K562 (cell line): Measurements from ENCODE around the gene HIF1AN. TPM values are rescaled to one million over a fixed set of nuclear protein-coding genes. Genes with fewer than 3 reads are reported as not detected.

Source experiments
- ATAC-seq: fragments of 200-7000 bp; cut with Tn5 transposase; 3 replicates; pipeline ENCODE4 v1.9.1; 2020; ENCODE audit warnings: moderate library complexity
- BruUV-seq: library from RNA; stranded (reverse); fragments of 400-500 nt; replicated peaks from 2 replicates; lab custom pipeline; 2021; lab: Mats Ljungman, UMichigan
- CTCF ChIA-PET: fragments of 300-600 bp; formaldehyde crosslinking; extraction: SDS; loops from one replicate; lab custom pipeline; 2021; ENCODE audit warnings: low intra/inter-chr PET ratio; lab: Yijun Ruan, JAX
- POLR2A ChIA-PET: fragments of 300-600, 350-650 bp; sonication (Branson Sonifier 250); formaldehyde crosslinking; extraction: SDS; loops from one replicate; lab custom pipeline; 2021; ENCODE audit warnings: antibody characterized with exemption, inconsistent platforms; lab: Yijun Ruan, JAX
- DNase-seq, 4 experiments: peaks; one replicate each; pipeline versions ENCODE4 v3.0.0 to v3.0.0-alpha.2; 2011 to 2018; ENCODE audit warnings: low spot score in 3 of 4, mixed read lengths in 3 of 4; ENCODE audit errors: extremely low read depth in 1 of 4
- FAIRE-seq: peaks from 2 replicates; lab custom pipeline; 2011; peaks lifted over from hg19 to GRCh38; lab: Jason Lieb, UNC
- H2AFZ ChIP-seq: 2 replicates; pipeline ENCODE4 v1.6.0; 2011; ENCODE audit warnings: low read depth, low read length, control low read depth, inconsistent platforms
- H3K27ac ChIP-seq: fragments of 200-600 bp; 3 replicates; pipeline ENCODE4 v1.8.0; 2011; ENCODE audit warnings: low read depth, mild to moderate bottlenecking, control low read depth, inconsistent platforms, low read length, moderate library complexity, mixed read lengths; ENCODE audit errors: extremely low read depth
- H3K27me3 ChIP-seq, 2 experiments: fragments of 300-600 bp in 1 of 2; 2 replicates in 1 of 2; 3 replicates in 1 of 2; pipeline versions ENCODE4 v1.6.0 to v1.8.0; 2011; ENCODE audit warnings: inconsistent platforms in 2 of 2, low read length in 2 of 2, mild to moderate bottlenecking in 1 of 2, mixed read lengths in 1 of 2, moderate library complexity in 1 of 2; ENCODE audit not compliant: control insufficient read depth in 2 of 2, insufficient read depth in 2 of 2
- H3K36me3 ChIP-seq: fragments of 300-600 bp; 3 replicates; pipeline ENCODE4 v1.8.0; 2011; ENCODE audit warnings: mild to moderate bottlenecking, low read length, inconsistent platforms; ENCODE audit not compliant: control insufficient read depth, insufficient read depth
- H3K4me1 ChIP-seq, 2 experiments: fragments of 200-600 bp in 1 of 2; replicated peaks in 1 of 2; 2 replicates in 1 of 2; 3 replicates in 1 of 2; pipeline versions ENCODE4 v1.5.1 to v1.8.0; 2011; ENCODE audit warnings: inconsistent platforms in 2 of 2, low read length in 2 of 2, mild to moderate bottlenecking in 1 of 2, mixed read lengths in 1 of 2, moderate library complexity in 1 of 2; ENCODE audit not compliant: control insufficient read depth in 2 of 2, insufficient read depth in 2 of 2
- H3K4me2 ChIP-seq: 2 replicates; pipeline ENCODE4 v1.6.1; 2011; ENCODE audit warnings: low read length, control low read depth, inconsistent platforms, mixed read lengths; ENCODE audit not compliant: insufficient read depth
- H3K4me3 ChIP-seq: fragments of 200-600 bp; sonication (generic), shearing (Covaris generic); 2 replicates; pipeline ENCODE4 v1.5.1; 2016; ENCODE audit warnings: control low read depth, inconsistent platforms
- H3K79me2 ChIP-seq: fragments of 200-600 bp; 3 replicates; pipeline ENCODE4 v1.8.0; 2011; ENCODE audit warnings: low read length, inconsistent platforms; ENCODE audit not compliant: control insufficient read depth, insufficient read depth
- H3K9ac ChIP-seq, 2 experiments: 2 replicates each; pipeline versions ENCODE4 v1.6.0 to v1.6.1; 2011; ENCODE audit warnings: low read depth in 2 of 2, low read length in 2 of 2, control low read depth in 1 of 2, inconsistent platforms in 1 of 2, mild to moderate bottlenecking in 1 of 2, mixed read lengths in 1 of 2; ENCODE audit not compliant: insufficient read depth in 1 of 2
- H3K9me1 ChIP-seq: one replicate; pipeline ENCODE4 v1.6.0; 2011; ENCODE audit warnings: inconsistent platforms, mild to moderate bottlenecking, low read length, moderate library complexity; ENCODE audit not compliant: control insufficient read depth, insufficient read depth
- H3K9me3 ChIP-seq: replicated peaks from 2 replicates; pipeline ENCODE4 v1.5.1; 2011; ENCODE audit warnings: low read depth, low read length, inconsistent platforms; ENCODE audit not compliant: control insufficient read depth, insufficient read depth
- H4K20me1 ChIP-seq: replicated peaks from 2 replicates; pipeline ENCODE4 v1.6.1; 2011; ENCODE audit warnings: low read length, inconsistent platforms, mixed read lengths; ENCODE audit not compliant: control insufficient read depth, insufficient read depth
- CUX1 ChIP-seq: fragments of 200-800 bp; sonication (Bioruptor generic); IDR thresholded peaks from 2 replicates; pipeline ENCODE4 v1.6.1; 2016; ENCODE audit warnings: missing genetic modification characterization, missing compliant biosample characterization
- DEAF1 ChIP-seq: fragments of 450-650 bp; formaldehyde crosslinking; IDR thresholded peaks from 2 replicates; pipeline ENCODE4 v1.4.0; 2020; ENCODE audit warnings: mild to moderate bottlenecking, moderate library complexity
- GATA2 ChIP-seq: sonication (generic); formaldehyde crosslinking; IDR thresholded peaks from 2 replicates; pipeline ENCODE4 v1.4.0; 2020; ENCODE audit warnings: mild to moderate bottlenecking, missing genetic modification reagents
- KDM2B ChIP-seq: fragments of 250-450 bp; sonication (Bioruptor Pico); IDR thresholded peaks from 2 replicates; pipeline ENCODE4 v1.8.0; 2021; ENCODE audit warnings: mild to moderate bottlenecking, moderate library complexity
- PTBP1 ChIP-seq: fragments of 200-400 bp; formaldehyde crosslinking; IDR thresholded peaks from 2 replicates; pipeline ENCODE4 v1.6.1; 2017; ENCODE audit warnings: low read depth, low read length
- ZFX ChIP-seq: sonication (generic); formaldehyde crosslinking; IDR thresholded peaks from 2 replicates; pipeline ENCODE4 v1.8.0; 2022; ENCODE audit warnings: mild to moderate bottlenecking, missing genetic modification reagents, moderate library complexity
- WGBS: fragments of 100-300 bp; shearing (Covaris generic); methylation state at CpG from one replicate; pipeline ENCODE4 v1.1.6; 2016; ENCODE audit warnings: low coverage, mixed read lengths; ENCODE audit not compliant: insufficient coverage; ENCODE audit errors: missing lambda C conversion rate; 5-methylcytosine and 5-hydroxymethylcytosine counted together
- in situ Hi-C: fragments of 300-500 bp; cut with MboI; formaldehyde crosslinking; loops from 4 replicates; pipeline ENCODE4 v1.15.0; 2018; ENCODE audit warnings: inconsistent platforms, mixed read lengths
- intact Hi-C: fragments of 100-400 bp; cut with micrococcal nuclease; formaldehyde crosslinking; loops from 2 replicates; pipeline ENCODE4 v1.14.2; 2022
- polyA plus RNA-seq, 8 experiments: library from polyadenylated mRNA; depleted of rRNA in 4 of 8; stranded (reverse) in 5 of 8; unstranded in 3 of 8; fragments of >200 nt; fragmentation: Nextera tagmentation in 2 of 8; fragmentation: Illumina TruSeq in 1 of 8; extraction: Ambion mirVana in 2 of 8; extraction: Trizol in 1 of 8; gene quantifications; 2 replicates each; pipeline versions ENCODE4 v1.2.1 to v1.2.3, GENCODE V29; 2011 to 2014; ENCODE audit warnings: inconsistent platforms in 1 of 8, missing spikeins in 1 of 8
- total RNA-seq, 7 experiments: library from RNA; depleted of rRNA in 6 of 7; stranded (reverse); fragments of >200 nt in 6 of 7; fragmentation: Illumina TruSeq in 2 of 7; extraction: Trizol in 2 of 7; gene quantifications; 2 replicates each; pipeline versions ENCODE4 v1.2.1 to v1.2.3, GENCODE V29; 2011 to 2021; ENCODE audit warnings: low replicate concordance in 1 of 7
- TF ChIP-seq, protein P1 (sequence below): fragments of 250-450 bp; sonication (Bioruptor Pico); IDR thresholded peaks from 2 replicates; pipeline ENCODE4 v1.5.0; 2021

The HIF1AN gene
- total and polyA plus RNA-seq, 9 of the 15 experiments (the other 6 are each of a cell fraction or from before 2014, with no cell fraction given), result 1.2 to 16.8 (median 6.9) TPM

- Histone ChIP-seq H4K20me1 (no peaks in the 10 kb centered on the region), H3K9ac (no peak overlapping the region), H3K9me1 (no peaks in the 10 kb centered on the region), H3K4me3 (no peak overlapping the region), H3K9me3 (no peaks in the 10 kb centered on the region), H3K36me3 (no peaks in the 10 kb centered on the region), H3K4me1 (no peaks in the 10 kb centered on the region), H3K4me2 (no peak overlapping the region), H3K79me2 (no peaks in the 10 kb centered on the region), H3K27me3 (peaks cover 10 to 43% of the 10 kb centered on the region in 2 experiments; a peak in 4 of 5 replicates), H2AFZ (no peak overlapping the region), H3K27ac (no peak overlapping the region)
- in situ Hi-C loops (no loop called here), intact Hi-C loops (no loop called here)
- ChIA-PET POLR2A (interaction anchor here (0.7 kb wide), 1 partner anchor 14 kb away, joined by 3 read pairs; no protein-coding TSS in a partner anchor), CTCF (no interaction called here)
- ATAC-seq (no peak), DNase-seq (no peak), FAIRE-seq (no peak)
- WGBS, result 0% methylated on average over 2 of the region's 8 CpGs
- no TSS peak for BruUV-seq
- TF ChIP-seq, protein P1, sequence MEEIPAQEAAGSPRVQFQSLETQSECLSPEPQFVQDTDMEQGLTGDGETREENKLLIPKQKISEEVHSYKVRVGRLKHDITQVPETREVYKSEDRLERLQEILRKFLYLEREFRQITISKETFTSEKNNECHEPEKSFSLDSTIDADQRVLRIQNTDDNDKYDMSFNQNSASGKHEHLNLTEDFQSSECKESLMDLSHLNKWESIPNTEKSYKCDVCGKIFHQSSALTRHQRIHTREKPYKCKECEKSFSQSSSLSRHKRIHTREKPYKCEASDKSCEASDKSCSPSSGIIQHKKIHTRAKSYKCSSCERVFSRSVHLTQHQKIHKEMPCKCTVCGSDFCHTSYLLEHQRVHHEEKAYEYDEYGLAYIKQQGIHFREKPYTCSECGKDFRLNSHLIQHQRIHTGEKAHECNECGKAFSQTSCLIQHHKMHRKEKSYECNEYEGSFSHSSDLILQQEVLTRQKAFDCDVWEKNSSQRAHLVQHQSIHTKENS, result no peak
- no peak for TF ChIP-seq DEAF1 (CRISPR knock-in tag)
- no peak for TF ChIP-seq ZFX (CRISPR knock-in tag)
- TF ChIP-seq GATA2 (CRISPR knock-in tag), result no peak
- TF ChIP-seq KDM2B (CRISPR knock-in tag), result no peak
- TF ChIP-seq PTBP1, result no peak
- TF ChIP-seq CUX1 (CRISPR knock-in tag), result no peak
Observed at GRCh38 chr10:100575585-100576281, 40.0 kb downstream of the HIF1AN start.
